ENCODE results near the gene THBS1. TPM values are rescaled to one million over a fixed set of nuclear protein-coding genes. Genes with fewer than 3 reads are reported as not detected.

THBS1 gene
- total and polyA plus RNA-seq, 2 donors (not counting 1 experiment from before 2014, with no cell fraction given) = 0.63 to 4.3 TPM

DNA sequence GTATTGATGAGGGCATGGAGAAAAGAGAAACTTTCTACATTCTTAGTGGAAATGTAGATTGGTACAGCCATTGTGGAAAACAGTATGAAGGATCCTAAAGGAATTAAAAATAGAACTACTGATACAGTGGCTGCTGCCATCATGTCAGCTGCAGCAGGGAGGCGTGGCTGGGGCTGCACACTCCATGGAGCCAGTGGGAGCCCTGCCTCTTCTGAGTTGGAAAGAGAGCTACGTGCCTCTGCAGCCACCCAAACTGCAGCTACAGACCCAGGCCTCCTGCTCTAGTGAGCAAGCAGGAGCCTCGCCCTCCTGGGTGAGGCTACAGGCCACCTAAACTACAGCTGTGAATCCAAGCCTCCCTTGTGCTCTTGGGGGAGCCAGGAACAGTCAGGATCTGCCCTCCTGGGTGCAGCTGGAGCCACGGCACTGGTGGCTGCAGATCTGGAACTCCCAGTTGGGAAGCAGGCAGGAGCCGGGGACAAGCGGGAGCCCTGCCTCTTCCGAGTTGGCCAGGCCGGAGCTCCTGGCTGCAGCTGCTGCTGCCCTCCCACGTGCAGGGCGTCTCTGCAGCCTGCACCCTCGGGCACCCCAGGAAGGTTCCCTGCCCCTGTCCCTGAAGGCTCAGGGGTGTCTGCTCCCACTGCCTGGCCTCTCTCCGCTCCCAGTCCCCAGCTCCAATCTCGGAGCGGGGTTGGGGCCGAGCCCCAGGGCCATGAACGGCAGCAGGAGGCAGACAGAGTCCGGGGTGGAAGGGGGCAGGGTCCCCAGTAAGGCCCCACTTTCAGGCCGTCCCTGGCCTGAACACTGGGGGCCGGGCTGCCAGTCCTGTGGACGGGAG is 64.5 kb downstream of the THBS1 start:
- H3K4me1 ChIP-seq (ENCODE audit: control insufficient read depth in 2 of 2, insufficient read depth in 2 of 2, low read length in 2 of 2) = no peaks in the 10 kb centered on the region
- no peaks in the 10 kb centered on the region for H4K20me1 ChIP-seq (ENCODE audit: control insufficient read depth, insufficient read depth, low read length, poor library complexity, severe bottlenecking)
- TF ChIP-seq EZH2 (IDR thresholded peaks at IDR 0.05; ENCODE audit: borderline replicate concordance, insufficient read depth, low read depth, low read length, poor library complexity, severe bottlenecking) = no peak
- TF ChIP-seq CTCF (IDR thresholded peaks at IDR 0.05) = no peak
- no peaks in the 10 kb centered on the region for H3K27me3 ChIP-seq (replicated peaks in 1 of 4; ENCODE audit: control extremely low read depth in 1 of 4, control insufficient read depth in 3 of 4, insufficient read depth in 4 of 4, low read length in 3 of 4)
- no peak overlapping the region for H3K4me3 Mint-ChIP-seq
- ATAC-seq (ENCODE audit: low read depth) = no peak
- ChIA-PET CTCF (no interaction called here), POLR2A (no interaction called here)
- no peak for DNase-seq
- WGBS (ENCODE audit: insufficient coverage) = 90% methylated on average over 18 of the region's 20 CpGs
- no peaks in the 10 kb centered on the region for H3K36me3 ChIP-seq (replicated peaks in 1 of 2; ENCODE audit: control extremely low read depth in 1 of 2, control insufficient read depth in 1 of 2, extremely low read depth in 1 of 2, insufficient read depth in 2 of 2, low read length in 1 of 2)
- H3K9ac ChIP-seq (ENCODE audit: low read length) = no peak overlapping the region
- H3K9me3 ChIP-seq (ENCODE audit: control extremely low read depth in 1 of 3, control insufficient read depth in 2 of 3, insufficient read depth in 1 of 3, low read length in 2 of 3) = no peaks in the 10 kb centered on the region
- H3K4me3 ChIP-seq (ENCODE audit: control extremely low read depth in 1 of 5, extremely low read depth in 1 of 5, insufficient read depth in 1 of 5, low read depth in 2 of 5, low read length in 4 of 5) = no peak overlapping the region
- H3K79me2 ChIP-seq (ENCODE audit: control insufficient read depth, insufficient read depth, low read length) = no peaks in the 10 kb centered on the region
- H3K27me3 Mint-ChIP-seq = peaks cover 11% of the 10 kb centered on the region
- H3K4me2 ChIP-seq (replicated peaks; ENCODE audit: low read depth, low read length, poor library complexity, severe bottlenecking) = no peak overlapping the region
- H3K4me1 Mint-ChIP-seq = no peaks in the 10 kb centered on the region
- H3K9me3 Mint-ChIP-seq (ENCODE audit: insufficient read depth) = no peaks in the 10 kb centered on the region
- H3K27ac Mint-ChIP-seq = no peak overlapping the region
- H3K27ac ChIP-seq (ENCODE audit: low read length in 2 of 2) = no peak overlapping the region
- intact Hi-C loops (cut with micrococcal nuclease) = no loop called here
- no peak overlapping the region for H2AFZ ChIP-seq (ENCODE audit: insufficient read depth, low read depth, low read length, poor library complexity, severe bottlenecking)

DNA sequence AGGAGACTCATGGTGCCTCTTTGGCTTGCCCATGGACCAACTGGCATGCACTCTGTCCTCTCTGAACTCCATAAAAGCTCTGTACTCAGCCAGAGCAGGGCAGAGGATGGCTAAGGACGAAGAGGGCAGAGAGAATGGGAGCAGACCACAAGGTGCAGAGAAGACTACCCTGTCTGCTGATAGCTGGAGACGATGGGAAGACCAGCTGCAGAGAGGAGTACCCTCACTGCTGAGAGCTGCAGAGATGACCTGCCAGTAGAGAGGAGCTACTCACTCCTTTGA is 65.0 kb downstream of the THBS1 start:
- Histone ChIP-seq H3K4me1 (ENCODE audit: control insufficient read depth in 2 of 2, insufficient read depth in 2 of 2, low read length in 2 of 2) (no peaks in the 10 kb centered on the region), H3K4me3 (ENCODE audit: control extremely low read depth in 1 of 5, extremely low read depth in 1 of 5, insufficient read depth in 1 of 5, low read depth in 2 of 5, low read length in 4 of 5) (no peak overlapping the region), H3K9me3 (ENCODE audit: control extremely low read depth in 1 of 3, control insufficient read depth in 2 of 3, insufficient read depth in 1 of 3, low read length in 2 of 3) (no peaks in the 10 kb centered on the region), H4K20me1 (ENCODE audit: control insufficient read depth, insufficient read depth, low read length, poor library complexity, severe bottlenecking) (no peaks in the 10 kb centered on the region), H3K36me3 (replicated peaks in 1 of 2; ENCODE audit: control extremely low read depth in 1 of 2, control insufficient read depth in 1 of 2, extremely low read depth in 1 of 2, insufficient read depth in 2 of 2, low read length in 1 of 2) (no peaks in the 10 kb centered on the region), H3K27me3 (replicated peaks in 1 of 4; ENCODE audit: control extremely low read depth in 1 of 4, control insufficient read depth in 3 of 4, insufficient read depth in 4 of 4, low read length in 3 of 4) (no peaks in the 10 kb centered on the region), H3K4me2 (replicated peaks; ENCODE audit: low read depth, low read length, poor library complexity, severe bottlenecking) (no peak overlapping the region), H3K27ac (ENCODE audit: low read length in 2 of 2) (no peak overlapping the region), H3K9ac (ENCODE audit: low read length) (no peak overlapping the region), H3K79me2 (ENCODE audit: control insufficient read depth, insufficient read depth, low read length) (no peaks in the 10 kb centered on the region), H2AFZ (ENCODE audit: insufficient read depth, low read depth, low read length, poor library complexity, severe bottlenecking) (no peak overlapping the region)
- ATAC-seq (ENCODE audit: low read depth) (no peak), DNase-seq (no peak)
- WGBS (ENCODE audit: insufficient coverage) = 56% methylated on average over 2 of the region's 2 CpGs
- Mint-ChIP-seq H3K27me3 (peaks cover 5% of the 10 kb centered on the region), H3K27ac (no peak overlapping the region), H3K4me1 (no peaks in the 10 kb centered on the region), H3K4me3 (no peak overlapping the region), H3K9me3 (ENCODE audit: insufficient read depth) (no peaks in the 10 kb centered on the region)
- intact Hi-C loops (cut with micrococcal nuclease) = no loop called here
- ChIA-PET CTCF (no interaction called here), POLR2A (no interaction called here)
- TF ChIP-seq EZH2 (IDR thresholded peaks at IDR 0.05; ENCODE audit: borderline replicate concordance, insufficient read depth, low read depth, low read length, poor library complexity, severe bottlenecking) (no peak), CTCF (IDR thresholded peaks at IDR 0.05) (no peak)
